Chondrocyte (in vitro differentiated cells): ENCODE data around the gene ITGB8. TPM values are rescaled to one million over a fixed set of nuclear protein-coding genes. Genes with fewer than 3 reads are reported as not detected.

Experiments
- DNase-seq: peaks from one replicate; pipeline ENCODE4 v3.0.0; 2021; ENCODE audit warnings: mixed read lengths, low spot score
- H3K27ac Mint-ChIP-seq: one replicate; pipeline ENCODE4 v1.8.0; 2021; ENCODE audit warnings: mild to moderate bottlenecking, moderate library complexity, mixed read lengths; ENCODE audit not compliant: unreplicated experiment
- H3K27me3 Mint-ChIP-seq: 2 replicates; pipeline ENCODE4 v1.8.0; 2021; ENCODE audit warnings: low read depth, mixed read lengths
- H3K36me3 Mint-ChIP-seq: 2 replicates; pipeline ENCODE4 v1.8.0; 2021; ENCODE audit warnings: low read depth, mixed read lengths
- H3K4me1 Mint-ChIP-seq: 2 replicates; pipeline ENCODE4 v1.8.0; 2021; ENCODE audit warnings: low read depth, mild to moderate bottlenecking, mixed read lengths
- H3K4me3 Mint-ChIP-seq: one replicate; pipeline ENCODE4 v1.8.0; 2021; ENCODE audit warnings: mild to moderate bottlenecking, moderate library complexity, mixed read lengths; ENCODE audit not compliant: unreplicated experiment
- H3K9me3 Mint-ChIP-seq: 2 replicates; pipeline ENCODE4 v1.8.0; 2021; ENCODE audit warnings: low read depth, mixed read lengths
- CTCF ChIP-seq: fragments of 200-600 bp; sonication (generic); IDR thresholded peaks from 2 replicates; pipeline ENCODE4 v1.5.0; 2021; ENCODE audit warnings: antibody characterized with exemption, mild to moderate bottlenecking, moderate library complexity
- total RNA-seq: library from RNA; stranded (reverse); gene quantifications from 3 replicates; pipeline ENCODE4 v1.2.1, GENCODE V29; 2021

ITGB8 gene
- total RNA-seq, 1 donor from 2014 or later = 0.40 TPM

- H3K4me1 Mint-ChIP-seq = peaks cover 7% of the 10 kb centered on the region
- H3K36me3 Mint-ChIP-seq = no peaks in the 10 kb centered on the region
- H3K27me3 Mint-ChIP-seq = no peaks in the 10 kb centered on the region
- no peaks in the 10 kb centered on the region for H3K9me3 Mint-ChIP-seq
- TF ChIP-seq CTCF = no peak
- H3K27ac Mint-ChIP-seq = no peak overlapping the region
- H3K4me3 Mint-ChIP-seq = no peak overlapping the region
- no peak for DNase-seq
Measured at GRCh38 chr7:20404320-20404719, 73.6 kb downstream of the ITGB8 start.

- no peak overlapping the region for H3K4me3 Mint-ChIP-seq
Measured at GRCh38 chr7:20407585-20408466, 77.1 kb downstream of the ITGB8 start.

GRCh38 chr7:20408467-20408826 lies 77.7 kb downstream of the ITGB8 start:
- H3K4me1 Mint-ChIP-seq = peaks cover under 1% of the 10 kb centered on the region
- no peaks in the 10 kb centered on the region for H3K9me3 Mint-ChIP-seq
- no peak overlapping the region for H3K27ac Mint-ChIP-seq
- no peak for DNase-seq
- H3K27me3 Mint-ChIP-seq = no peaks in the 10 kb centered on the region
- H3K4me3 Mint-ChIP-seq = no peak overlapping the region
- TF ChIP-seq CTCF = no peak
- H3K36me3 Mint-ChIP-seq = no peaks in the 10 kb centered on the region

More at GRCh38 chr7:20407585-20408466, 77.1 kb downstream of the ITGB8 start:
- H3K27me3 Mint-ChIP-seq = no peaks in the 10 kb centered on the region
- H3K27ac Mint-ChIP-seq = no peak overlapping the region
- no peak for TF ChIP-seq CTCF
- peaks cover 7% of the 10 kb centered on the region for H3K4me1 Mint-ChIP-seq
- no peaks in the 10 kb centered on the region for H3K36me3 Mint-ChIP-seq
- no peak for DNase-seq
- no peaks in the 10 kb centered on the region for H3K9me3 Mint-ChIP-seq

- H3K4me3 Mint-ChIP-seq = no peak overlapping the region
- no peaks in the 10 kb centered on the region for H3K4me1 Mint-ChIP-seq
- H3K36me3 Mint-ChIP-seq = no peaks in the 10 kb centered on the region
- no peak for DNase-seq
- no peaks in the 10 kb centered on the region for H3K27me3 Mint-ChIP-seq
- TF ChIP-seq CTCF = no peak
- H3K9me3 Mint-ChIP-seq = no peaks in the 10 kb centered on the region
- no peak overlapping the region for H3K27ac Mint-ChIP-seq
Measured at GRCh38 chr7:20409961-20410360, 79.3 kb downstream of the ITGB8 start.

GRCh38 chr7:20411372-20411771 lies 80.7 kb downstream of the ITGB8 start:
- no peaks in the 10 kb centered on the region for H3K36me3 Mint-ChIP-seq
- DNase-seq = no peak
- TF ChIP-seq CTCF = no peak
- no peaks in the 10 kb centered on the region for H3K27me3 Mint-ChIP-seq
- H3K27ac Mint-ChIP-seq = no peak overlapping the region
- no peak overlapping the region for H3K4me3 Mint-ChIP-seq
- H3K4me1 Mint-ChIP-seq = no peaks in the 10 kb centered on the region
- no peaks in the 10 kb centered on the region for H3K9me3 Mint-ChIP-seq
